Measurements from ENCODE around the gene KXD1. TPM values are rescaled to one million over a fixed set of nuclear protein-coding genes. Genes with fewer than 3 reads are reported as not detected.

KXD1 gene
- total and polyA plus RNA-seq, 10 of the 15 experiments (the other 5 are each of a cell fraction or from before 2014, with no cell fraction given): 27.5 to 209 (median 129) TPM

GRCh38 chr19:18571564-18572344 lies 14.1 kb downstream of the KXD1 start, which contains the start of gene UBA52 (continued):
- TF ChIP-seq CEBPZ (IDR thresholded peaks at IDR 0.05; ENCODE audit: low read depth, low read length): no peak
- TF ChIP-seq EP300 (IDR thresholded peaks at IDR 0.05; ENCODE audit: borderline replicate concordance in 1 of 2, control insufficient read depth in 1 of 2, low read depth in 2 of 2, low read length in 2 of 2): 0 out of 4 replicates have a peak, but pooled peaks of 1 of the 2 experiments have one; percentile 17
- TF ChIP-seq MTA2 (IDR thresholded peaks at IDR 0.05; ENCODE audit: low read depth): no peak
- TF ChIP-seq GATAD2B (conservative IDR thresholded peaks at IDR 0.05; ENCODE audit: low read depth): peak; percentile 73
- TF ChIP-seq NFXL1 (IDR thresholded peaks at IDR 0.05; ENCODE audit: borderline replicate concordance): no peak
- TF ChIP-seq SMAD5 (IDR thresholded peaks at IDR 0.05; ENCODE audit: low read depth): peak; percentile 93
- no peak for TF ChIP-seq HDGF (IDR thresholded peaks at IDR 0.05)
- TF ChIP-seq NFYB (IDR thresholded peaks at IDR 0.05; ENCODE audit: insufficient read depth, low read depth, low read length): peak; percentile 36; the same call in 1 of the 2 replicates
- no peak for TF ChIP-seq PAX8 (IDR thresholded peaks at IDR 0.05)
- TF ChIP-seq BHLHE40 (IDR thresholded peaks at IDR 0.05; ENCODE audit: borderline replicate concordance in 1 of 2, low read depth in 2 of 2, low read length in 1 of 2): peak; percentile 91 to 97
- no peak for TF ChIP-seq ASH2L (IDR thresholded peaks at IDR 0.05; ENCODE audit: borderline replicate concordance, low read depth)
- peak; percentile 94 for TF ChIP-seq PML (IDR thresholded peaks at IDR 0.05; ENCODE audit: low read length)
- no peak for TF ChIP-seq IRF3 (IDR thresholded peaks at IDR 0.05)
- TF ChIP-seq SMAD1 (IDR thresholded peaks at IDR 0.05; ENCODE audit: low read depth, partially characterized antibody): no peak
- peak; percentile 89 for TF ChIP-seq TARDBP (IDR thresholded peaks at IDR 0.05; ENCODE audit: borderline replicate concordance)
- TF ChIP-seq SMC3 (IDR thresholded peaks at IDR 0.05; ENCODE audit: borderline replicate concordance, low read length): 0 out of 2 replicates have a peak, but pooled peaks have one; percentile 13
- peak; percentile 97 for TF ChIP-seq MXI1 (IDR thresholded peaks at IDR 0.05; ENCODE audit: low read depth, low read length)
- no peak for TF ChIP-seq FOS (IDR thresholded peaks at IDR 0.05; ENCODE audit: borderline replicate concordance, extremely low read depth, insufficient read length)
- TF ChIP-seq JUNB (IDR thresholded peaks at IDR 0.05): no peak
- peak; percentile 23; the same call in 1 of the 2 replicates for TF ChIP-seq CBFB (IDR thresholded peaks at IDR 0.05; ENCODE audit: low read depth)
- no peak for TF ChIP-seq CHD1 (IDR thresholded peaks at IDR 0.05; ENCODE audit: low read depth, low read length)
- TF ChIP-seq WRNIP1 (IDR thresholded peaks at IDR 0.05; ENCODE audit: borderline replicate concordance, low read depth, low read length): peak; percentile 68; the same call in 1 of the 2 replicates
- TF ChIP-seq ZNF274 (IDR thresholded peaks at IDR 0.05; ENCODE audit: insufficient read depth, insufficient read length): no peak
